A673 (cell line): ENCODE data around the gene PPM1F. TPM values are rescaled to one million over a fixed set of nuclear protein-coding genes. Genes with fewer than 3 reads are reported as not detected.

Experiments used
- Bru-seq: library from RNA; stranded (reverse); fragments of 400-500 nt; gene quantifications from one replicate; lab custom pipeline; 2021; lab: Mats Ljungman, UMichigan
- BruChase-seq, 2 experiments: library from RNA; stranded (reverse); fragments of 400-500 nt; gene quantifications; one replicate each; lab custom pipeline; 2021; lab: Mats Ljungman, UMichigan
- BruUV-seq: library from RNA; stranded (reverse); fragments of 400-500 nt; replicated peaks from 2 replicates; lab custom pipeline; 2021; lab: Mats Ljungman, UMichigan
- CTCF ChIA-PET: fragments of 300-600 bp; sonication (Branson Sonifier 250); formaldehyde crosslinking; loops from one replicate; lab custom pipeline; 2022; ENCODE audit warnings: antibody characterized with exemption; lab: Charles Lee
- POLR2A ChIA-PET: fragments of 300-600 bp; sonication (Branson Sonifier 250); formaldehyde crosslinking; loops from one replicate; lab custom pipeline; 2022; ENCODE audit warnings: antibody characterized with exemption; ENCODE audit not compliant: low non-redundant PET; lab: Charles Lee
- DNase-seq: peaks from one replicate; pipeline ENCODE4 v3.0.0-alpha.2; 2015; ENCODE audit warnings: low spot score
- H3K27ac ChIP-seq: fragments of 200-600 bp; sonication (generic); 2 replicates; pipeline ENCODE4 v1.5.1; 2016; ENCODE audit warnings: mixed run types, low read depth, mild to moderate bottlenecking, mixed read lengths, antibody characterized with exemption, low read length; ENCODE audit not compliant: poor library complexity, severe bottlenecking
- H3K27me3 ChIP-seq: fragments of 200-600 bp; sonication (generic); replicated peaks from 2 replicates; pipeline ENCODE4 v1.6.1; 2017; ENCODE audit warnings: mixed run types, low read depth, mild to moderate bottlenecking, mixed read lengths, antibody characterized with exemption, low read length; ENCODE audit not compliant: insufficient read depth, poor library complexity
- H3K36me3 ChIP-seq: fragments of 200-600 bp; sonication (generic); 2 replicates; pipeline ENCODE4 v1.6.1; 2016; ENCODE audit warnings: mixed run types, mild to moderate bottlenecking, mixed read lengths, antibody characterized with exemption, low read length; ENCODE audit not compliant: insufficient read depth, poor library complexity, severe bottlenecking
- H3K4me1 ChIP-seq: fragments of 200-600 bp; sonication (generic); 2 replicates; pipeline ENCODE4 v1.6.1; 2017; ENCODE audit warnings: mixed run types, mild to moderate bottlenecking, mixed read lengths, antibody characterized with exemption, low read length; ENCODE audit not compliant: insufficient read depth, poor library complexity, severe bottlenecking
- H3K4me3 ChIP-seq: fragments of 200-600 bp; sonication (generic); 2 replicates; pipeline ENCODE4 v1.5.1; 2016; ENCODE audit warnings: low read depth, mixed run types, mild to moderate bottlenecking, mixed read lengths, low read length; ENCODE audit not compliant: poor library complexity, severe bottlenecking
- H3K9me3 ChIP-seq: fragments of 200-600 bp; sonication (generic); 2 replicates; pipeline ENCODE4 v1.6.1; 2016; ENCODE audit warnings: mixed run types, low read depth, mild to moderate bottlenecking, mixed read lengths, antibody characterized with exemption, low read length; ENCODE audit not compliant: poor library complexity, severe bottlenecking
- CTCF ChIP-seq: fragments of 300-800, 200-600 bp; sonication (generic); conservative IDR thresholded peaks from 2 replicates; pipeline ENCODE4 v1.5.1; 2017; ENCODE audit warnings: low read depth, mild to moderate bottlenecking, antibody characterized with exemption, low read length, moderate library complexity, mixed read lengths
- EZH2 ChIP-seq: fragments of 200-600 bp; sonication (generic); IDR thresholded peaks from 2 replicates; pipeline ENCODE4 v1.6.1; 2017; ENCODE audit warnings: borderline replicate concordance, low read depth, mild to moderate bottlenecking, mixed read lengths, antibody characterized with exemption, low read length; ENCODE audit not compliant: poor library complexity, severe bottlenecking
- intact Hi-C: fragments of 100-400 bp; cut with micrococcal nuclease; formaldehyde crosslinking; loops from one replicate; pipeline ENCODE4 v1.10.0; 2022; ENCODE audit not compliant: unreplicated experiment
- long read RNA-seq: library from polyadenylated mRNA; stranded (forward); transcript quantifications from one replicate; pipeline ENCODE4 v2.0.0, GENCODE V29; 2022
- total RNA-seq: library from RNA; stranded (reverse); gene quantifications from 2 replicates; pipeline ENCODE4 v1.2.3, GENCODE V29; 2021

Gene PPM1F
- total RNA-seq, result 85.9 and 101 TPM in 2 replicates
- percentile 70 among the genes with signal in this experiment for Bru-seq, nascent RNA
- BruChase-seq, experiment 1, labeled RNA remaining after a 2-hour chase, result percentile 77 among the genes with signal in this experiment
- percentile 88 among the genes with signal in this experiment for BruChase-seq, experiment 2, labeled RNA remaining after a 6-hour chase
- long read RNA-seq, full-length matches to known transcripts, result 129 of 182 reads
- long read RNA-seq, partial matches to known transcripts, result 11 of 182 reads
- long read RNA-seq, other reads (novel, unspliced or antisense), result 42 of 182 reads

- BruUV-seq, result no TSS peak
- H3K36me3 ChIP-seq, result no peaks in the 10 kb centered on the region
- peaks cover 21% of the 10 kb centered on the region for H3K4me1 ChIP-seq
- H3K9me3 ChIP-seq, result no peaks in the 10 kb centered on the region
- intact Hi-C loops, result loop anchor here (2.0 kb wide), 1 partner anchor 240 kb away; no protein-coding TSS in a partner anchor
- no peaks in the 10 kb centered on the region for H3K27me3 ChIP-seq
- H3K4me3 ChIP-seq, result peak within 1 kb of the TSS; percentile 78
- ChIA-PET POLR2A (no interaction called here), CTCF (interaction anchor here (0.7 to 1.8 kb wide), 7 partner anchors 11 to 287 kb away, joined by 3 to 17 read pairs (median 3); partner anchors contain the start of gene PPIL2)
- DNase-seq, result peak; percentile 87
- peak within 1 kb of the TSS; percentile 85 for H3K27ac ChIP-seq
- TF ChIP-seq EZH2, result no peak
- TF ChIP-seq CTCF, result peak; percentile 75
Observed at GRCh38 chr22:21952586-21953571, at the start of gene PPM1F. Gene PPM1F, minus strand, starts transcription at chr22:21952848. Its CDS starts 6,800 bp downstream, at chr22:21946048.

- BruUV-seq, result no TSS peak
Observed at GRCh38 chr22:22001664-22002525, 49.2 kb upstream of the PPM1F start.

More at GRCh38 chr22:22001664-22002525, 49.2 kb upstream of the PPM1F start:
- intact Hi-C loops, result no loop called here
- H3K9me3 ChIP-seq, result no peaks in the 10 kb centered on the region
- DNase-seq, result no peak
- ChIA-PET POLR2A (no interaction called here), CTCF (no interaction called here)
- H3K36me3 ChIP-seq, result no peaks in the 10 kb centered on the region
- peaks cover 19% of the 10 kb centered on the region for H3K27me3 ChIP-seq
- no peak for TF ChIP-seq EZH2
- no peak for TF ChIP-seq CTCF
- no peaks in the 10 kb centered on the region for H3K4me1 ChIP-seq
- no peak overlapping the region for H3K4me3 ChIP-seq
- H3K27ac ChIP-seq, result no peak overlapping the region
